ENCODE data around the gene SAMD11.

SAMD11 gene

GRCh38 chr1:963746-964525 is 40.2 kb downstream of the SAMD11 start:
- no peak overlapping the region for H3K27ac Mint-ChIP-seq
- H3K9me3 Mint-ChIP-seq (ENCODE audit: low read depth), result no peaks in the 10 kb centered on the region
- no peaks in the 10 kb centered on the region for H3K27me3 Mint-ChIP-seq
- H3K4me1 Mint-ChIP-seq (ENCODE audit: low read depth), result peaks cover 7% of the 10 kb centered on the region
- H3K36me3 Mint-ChIP-seq, result no peaks in the 10 kb centered on the region
- peak overlapping the region; percentile 30 for H3K4me3 Mint-ChIP-seq

GRCh38 chr1:964691-965525 is 41.2 kb downstream of the SAMD11 start:
- H3K4me1 Mint-ChIP-seq (ENCODE audit: low read depth), result peaks cover 7% of the 10 kb centered on the region
- no peak overlapping the region for H3K4me3 Mint-ChIP-seq
- no peaks in the 10 kb centered on the region for H3K36me3 Mint-ChIP-seq
- no peaks in the 10 kb centered on the region for H3K9me3 Mint-ChIP-seq (ENCODE audit: low read depth)
- H3K27ac Mint-ChIP-seq, result no peak overlapping the region
- H3K27me3 Mint-ChIP-seq, result peaks cover 3% of the 10 kb centered on the region

GRCh38 chr1:965526-966134 is 41.9 kb downstream of the SAMD11 start:
- Mint-ChIP-seq H3K4me3 (no peak overlapping the region), H3K27me3 (peaks cover 3% of the 10 kb centered on the region), H3K36me3 (no peaks in the 10 kb centered on the region), H3K4me1 (ENCODE audit: low read depth) (peaks cover 5% of the 10 kb centered on the region), H3K9me3 (ENCODE audit: low read depth) (no peaks in the 10 kb centered on the region), H3K27ac (no peak overlapping the region)

GRCh38 chr1:966135-966703 is 42.5 kb downstream of the SAMD11 start, which contains the start of gene PLEKHN1:
Gene PLEKHN1 (plus strand): TSS chr1:966482. CDS start chr1:966532, 50 bp downstream.
- no peaks in the 10 kb centered on the region for H3K9me3 Mint-ChIP-seq (ENCODE audit: low read depth)
- peak within 1 kb of the TSS; percentile 79 for H3K4me3 Mint-ChIP-seq
- peaks cover 3% of the 10 kb centered on the region for H3K27me3 Mint-ChIP-seq
- H3K36me3 Mint-ChIP-seq, result no peaks in the 10 kb centered on the region
- H3K4me1 Mint-ChIP-seq (ENCODE audit: low read depth), result peaks cover 5% of the 10 kb centered on the region
- no peak within 1 kb of the TSS for H3K27ac Mint-ChIP-seq

GRCh38 chr1:966704-967300 is 43.1 kb downstream of the SAMD11 start:
- peaks cover 3% of the 10 kb centered on the region for H3K27me3 Mint-ChIP-seq
- H3K27ac Mint-ChIP-seq, result no peak overlapping the region
- H3K9me3 Mint-ChIP-seq (ENCODE audit: low read depth), result no peaks in the 10 kb centered on the region
- H3K4me1 Mint-ChIP-seq (ENCODE audit: low read depth), result peaks cover 5% of the 10 kb centered on the region
- H3K36me3 Mint-ChIP-seq, result no peaks in the 10 kb centered on the region
- H3K4me3 Mint-ChIP-seq, result peak overlapping the region; percentile 79

- peaks cover 3% of the 10 kb centered on the region for H3K27me3 Mint-ChIP-seq
- no peak overlapping the region for H3K4me3 Mint-ChIP-seq
- no peaks in the 10 kb centered on the region for H3K36me3 Mint-ChIP-seq
- no peak overlapping the region for H3K27ac Mint-ChIP-seq
- H3K9me3 Mint-ChIP-seq (ENCODE audit: low read depth), result no peaks in the 10 kb centered on the region
- peaks cover 3% of the 10 kb centered on the region for H3K4me1 Mint-ChIP-seq (ENCODE audit: low read depth)
Observed at GRCh38 chr1:967466-968343, 44.0 kb downstream of the SAMD11 start.

- H3K27ac Mint-ChIP-seq, result no peak overlapping the region
- peaks cover 3% of the 10 kb centered on the region for H3K27me3 Mint-ChIP-seq
- H3K4me1 Mint-ChIP-seq (ENCODE audit: low read depth), result peaks cover 3% of the 10 kb centered on the region
- no peaks in the 10 kb centered on the region for H3K9me3 Mint-ChIP-seq (ENCODE audit: low read depth)
- H3K36me3 Mint-ChIP-seq, result no peaks in the 10 kb centered on the region
- no peak overlapping the region for H3K4me3 Mint-ChIP-seq
Observed at GRCh38 chr1:969260-969855, 45.6 kb downstream of the SAMD11 start.

- Mint-ChIP-seq H3K9me3 (ENCODE audit: low read depth) (no peaks in the 10 kb centered on the region), H3K27ac (no peak overlapping the region), H3K4me3 (no peak overlapping the region), H3K36me3 (no peaks in the 10 kb centered on the region), H3K4me1 (ENCODE audit: low read depth) (peaks cover 3% of the 10 kb centered on the region), H3K27me3 (peaks cover 5% of the 10 kb centered on the region)
Observed at GRCh38 chr1:970242-970972, 46.7 kb downstream of the SAMD11 start.

GRCh38 chr1:970973-971730 is 47.4 kb downstream of the SAMD11 start:
- H3K9me3 Mint-ChIP-seq (ENCODE audit: low read depth), result no peaks in the 10 kb centered on the region
- peaks cover 3% of the 10 kb centered on the region for H3K4me1 Mint-ChIP-seq (ENCODE audit: low read depth)
- peaks cover 8% of the 10 kb centered on the region for H3K27me3 Mint-ChIP-seq
- no peak overlapping the region for H3K27ac Mint-ChIP-seq
- no peaks in the 10 kb centered on the region for H3K36me3 Mint-ChIP-seq
- H3K4me3 Mint-ChIP-seq, result no peak overlapping the region

- peaks cover 8% of the 10 kb centered on the region for H3K27me3 Mint-ChIP-seq
- H3K36me3 Mint-ChIP-seq, result no peaks in the 10 kb centered on the region
- H3K9me3 Mint-ChIP-seq (ENCODE audit: low read depth), result no peaks in the 10 kb centered on the region
- H3K4me1 Mint-ChIP-seq (ENCODE audit: low read depth), result peaks cover 3% of the 10 kb centered on the region
- H3K27ac Mint-ChIP-seq, result no peak overlapping the region
- no peak overlapping the region for H3K4me3 Mint-ChIP-seq
Observed at GRCh38 chr1:971751-972506, 48.2 kb downstream of the SAMD11 start.

GRCh38 chr1:972726-973458 is 49.2 kb downstream of the SAMD11 start:
- no peak overlapping the region for H3K4me3 Mint-ChIP-seq
- no peaks in the 10 kb centered on the region for H3K4me1 Mint-ChIP-seq (ENCODE audit: low read depth)

More at GRCh38 chr1:972726-973458, 49.2 kb downstream of the SAMD11 start:
- no peaks in the 10 kb centered on the region for H3K36me3 Mint-ChIP-seq
- no peak overlapping the region for H3K27ac Mint-ChIP-seq
- H3K9me3 Mint-ChIP-seq (ENCODE audit: low read depth), result no peaks in the 10 kb centered on the region
- H3K27me3 Mint-ChIP-seq, result peaks cover 8% of the 10 kb centered on the region
